ENCODE results near the gene ELP2. TPM values are rescaled to one million over a fixed set of nuclear protein-coding genes. Genes with fewer than 3 reads are reported as not detected.
"Not testable (repeated sequence)": the region's sequence is repeated elsewhere in the genome, so short reads cannot be mapped to it uniquely, and the experiment has no call there.

The ELP2 gene
- polyA plus RNA-seq, 1 donor from 2014 or later = 83.6 TPM

DNA sequence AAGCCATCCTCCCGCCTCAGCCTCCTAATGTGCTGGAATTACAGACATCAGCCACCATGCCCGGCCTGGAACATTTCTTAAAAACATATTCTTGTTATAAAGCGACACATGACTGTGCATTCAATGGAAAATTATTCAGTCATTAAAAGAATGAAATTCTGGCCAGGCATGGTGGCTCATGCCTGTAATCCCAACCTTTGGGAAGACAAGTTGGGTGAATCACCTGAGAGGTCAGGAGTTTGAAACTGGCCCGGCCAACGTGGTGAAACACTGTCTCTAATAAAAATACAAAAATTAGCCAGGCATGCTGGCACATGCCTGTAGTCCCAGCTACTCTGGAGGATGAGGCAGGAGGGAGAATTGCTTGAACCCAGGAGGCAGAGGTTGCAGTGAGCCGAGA lies 40.7 kb upstream of the ELP2 start:
- Histone ChIP-seq H2AFZ (ENCODE audit: low read depth, low read length) (no peak overlapping the region), H3F3A (ENCODE audit: insufficient read depth, low read length, poor library complexity, severe bottlenecking) (no peaks in the 10 kb centered on the region), H3K36me3 (ENCODE audit: insufficient read depth, low read length) (no peaks in the 10 kb centered on the region), H3K27me3 (ENCODE audit: insufficient read depth, low read depth, low read length) (no peaks in the 10 kb centered on the region), H4K20me1 (ENCODE audit: insufficient read depth) (no peaks in the 10 kb centered on the region), H3K27ac (ENCODE audit: low read length) (no peak overlapping the region), H3K9me2 (ENCODE audit: insufficient read depth, low read length) (no peaks in the 10 kb centered on the region), H3K4me2 (ENCODE audit: low read length) (no peak overlapping the region), H3K9me3 (ENCODE audit: low read length) (no peaks in the 10 kb centered on the region), H3K4me3 (ENCODE audit: low read length) (no peak overlapping the region), H3K9ac (ENCODE audit: low read length) (no peak overlapping the region), H3K79me2 (replicated peaks; ENCODE audit: insufficient read depth, low read length) (no peaks in the 10 kb centered on the region)
- no peak for TF ChIP-seq RAD21 (conservative IDR thresholded peaks at IDR 0.05)
- no peak for TF ChIP-seq TAF1 (IDR thresholded peaks at IDR 0.05; ENCODE audit: low read depth)
- TF ChIP-seq EP300 (conservative IDR thresholded peaks at IDR 0.05; ENCODE audit: poor library complexity, severe bottlenecking) = no peak
- TF ChIP-seq MXI1 (conservative IDR thresholded peaks at IDR 0.05; ENCODE audit: poor library complexity, severe bottlenecking) = no peak
- no peak for TF ChIP-seq EZH2 (IDR thresholded peaks at IDR 0.05; ENCODE audit: borderline replicate concordance, insufficient read depth, low read length, poor library complexity, severe bottlenecking)
- TF ChIP-seq, protein P1, sequence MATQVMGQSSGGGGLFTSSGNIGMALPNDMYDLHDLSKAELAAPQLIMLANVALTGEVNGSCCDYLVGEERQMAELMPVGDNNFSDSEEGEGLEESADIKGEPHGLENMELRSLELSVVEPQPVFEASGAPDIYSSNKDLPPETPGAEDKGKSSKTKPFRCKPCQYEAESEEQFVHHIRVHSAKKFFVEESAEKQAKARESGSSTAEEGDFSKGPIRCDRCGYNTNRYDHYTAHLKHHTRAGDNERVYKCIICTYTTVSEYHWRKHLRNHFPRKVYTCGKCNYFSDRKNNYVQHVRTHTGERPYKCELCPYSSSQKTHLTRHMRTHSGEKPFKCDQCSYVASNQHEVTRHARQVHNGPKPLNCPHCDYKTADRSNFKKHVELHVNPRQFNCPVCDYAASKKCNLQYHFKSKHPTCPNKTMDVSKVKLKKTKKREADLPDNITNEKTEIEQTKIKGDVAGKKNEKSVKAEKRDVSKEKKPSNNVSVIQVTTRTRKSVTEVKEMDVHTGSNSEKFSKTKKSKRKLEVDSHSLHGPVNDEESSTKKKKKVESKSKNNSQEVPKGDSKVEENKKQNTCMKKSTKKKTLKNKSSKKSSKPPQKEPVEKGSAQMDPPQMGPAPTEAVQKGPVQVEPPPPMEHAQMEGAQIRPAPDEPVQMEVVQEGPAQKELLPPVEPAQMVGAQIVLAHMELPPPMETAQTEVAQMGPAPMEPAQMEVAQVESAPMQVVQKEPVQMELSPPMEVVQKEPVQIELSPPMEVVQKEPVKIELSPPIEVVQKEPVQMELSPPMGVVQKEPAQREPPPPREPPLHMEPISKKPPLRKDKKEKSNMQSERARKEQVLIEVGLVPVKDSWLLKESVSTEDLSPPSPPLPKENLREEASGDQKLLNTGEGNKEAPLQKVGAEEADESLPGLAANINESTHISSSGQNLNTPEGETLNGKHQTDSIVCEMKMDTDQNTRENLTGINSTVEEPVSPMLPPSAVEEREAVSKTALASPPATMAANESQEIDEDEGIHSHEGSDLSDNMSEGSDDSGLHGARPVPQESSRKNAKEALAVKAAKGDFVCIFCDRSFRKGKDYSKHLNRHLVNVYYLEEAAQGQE (IDR thresholded peaks at IDR 0.05; ENCODE audit: borderline replicate concordance) = no peak
- no peak for TF ChIP-seq POLR2AphosphoS5 (IDR thresholded peaks at IDR 0.05)
- TF ChIP-seq, protein P2, sequence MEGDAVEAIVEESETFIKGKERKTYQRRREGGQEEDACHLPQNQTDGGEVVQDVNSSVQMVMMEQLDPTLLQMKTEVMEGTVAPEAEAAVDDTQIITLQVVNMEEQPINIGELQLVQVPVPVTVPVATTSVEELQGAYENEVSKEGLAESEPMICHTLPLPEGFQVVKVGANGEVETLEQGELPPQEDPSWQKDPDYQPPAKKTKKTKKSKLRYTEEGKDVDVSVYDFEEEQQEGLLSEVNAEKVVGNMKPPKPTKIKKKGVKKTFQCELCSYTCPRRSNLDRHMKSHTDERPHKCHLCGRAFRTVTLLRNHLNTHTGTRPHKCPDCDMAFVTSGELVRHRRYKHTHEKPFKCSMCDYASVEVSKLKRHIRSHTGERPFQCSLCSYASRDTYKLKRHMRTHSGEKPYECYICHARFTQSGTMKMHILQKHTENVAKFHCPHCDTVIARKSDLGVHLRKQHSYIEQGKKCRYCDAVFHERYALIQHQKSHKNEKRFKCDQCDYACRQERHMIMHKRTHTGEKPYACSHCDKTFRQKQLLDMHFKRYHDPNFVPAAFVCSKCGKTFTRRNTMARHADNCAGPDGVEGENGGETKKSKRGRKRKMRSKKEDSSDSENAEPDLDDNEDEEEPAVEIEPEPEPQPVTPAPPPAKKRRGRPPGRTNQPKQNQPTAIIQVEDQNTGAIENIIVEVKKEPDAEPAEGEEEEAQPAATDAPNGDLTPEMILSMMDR (IDR thresholded peaks at IDR 0.05; ENCODE audit: poor library complexity, severe bottlenecking) = no peak
- no peak for TF ChIP-seq SMC3 (conservative IDR thresholded peaks at IDR 0.05; ENCODE audit: poor library complexity)

DNA sequence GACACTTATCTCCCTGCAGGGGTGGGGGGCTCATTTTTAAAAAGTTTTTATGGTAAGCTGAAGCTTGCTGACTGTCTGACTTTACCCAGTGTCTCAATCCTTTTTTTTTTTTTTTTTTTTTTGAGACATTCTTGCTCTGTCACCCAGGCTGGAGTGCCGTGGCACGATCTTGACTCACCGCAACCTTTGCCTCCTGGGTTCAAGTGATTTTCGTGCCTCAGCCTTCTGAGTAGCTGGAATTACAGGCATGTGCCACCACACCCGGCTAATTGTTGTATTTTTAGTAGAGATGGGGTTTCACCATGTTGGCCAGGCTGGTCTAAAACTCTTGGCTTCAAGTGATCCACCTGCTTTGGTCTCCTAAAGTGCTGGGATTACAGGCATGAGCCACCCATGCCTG lies 37.6 kb upstream of the ELP2 start:
- H3K9me3 ChIP-seq (ENCODE audit: low read length); H3K9ac ChIP-seq (ENCODE audit: low read length); H3K36me3 ChIP-seq (ENCODE audit: insufficient read depth, low read length); H3K79me2 ChIP-seq (replicated peaks; ENCODE audit: insufficient read depth, low read length); H3K4me2 ChIP-seq (ENCODE audit: low read length); H4K20me1 ChIP-seq (ENCODE audit: insufficient read depth); H3K4me3 ChIP-seq (ENCODE audit: low read length); H3K27ac ChIP-seq (ENCODE audit: low read length); H3K9me2 ChIP-seq (ENCODE audit: insufficient read depth, low read length); H3K27me3 ChIP-seq (ENCODE audit: insufficient read depth, low read depth, low read length); H3F3A ChIP-seq (ENCODE audit: insufficient read depth, low read length, poor library complexity, severe bottlenecking); H2AFZ ChIP-seq (ENCODE audit: low read depth, low read length): not testable (repeated sequence)

DNA sequence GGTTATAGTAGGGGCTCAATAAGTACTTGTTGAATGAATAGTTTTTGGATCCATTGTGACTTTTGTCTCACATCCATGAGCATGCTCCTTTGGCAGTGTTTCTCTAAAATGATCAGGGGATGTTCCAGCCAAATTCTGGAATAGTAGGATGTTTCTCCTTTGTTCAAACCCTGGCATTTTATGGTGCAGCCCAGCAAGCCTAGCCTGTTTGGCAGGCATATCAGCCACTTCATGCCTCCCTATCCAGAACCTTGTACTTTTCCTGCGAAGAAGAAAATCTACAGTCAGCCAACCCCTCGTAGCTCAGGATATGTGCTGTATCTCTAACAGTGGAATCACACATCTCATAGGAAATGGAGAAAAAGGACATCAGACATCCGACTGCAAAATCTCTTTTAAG lies 35.3 kb upstream of the ELP2 start:
- no peak overlapping the region for H3K9ac ChIP-seq (ENCODE audit: low read length)
- H3K9me3 ChIP-seq (ENCODE audit: low read length) = no peaks in the 10 kb centered on the region
- H2AFZ ChIP-seq (ENCODE audit: low read depth, low read length) = no peak overlapping the region
- H3K4me2 ChIP-seq (ENCODE audit: low read length) = no peak overlapping the region
- H3K79me2 ChIP-seq (replicated peaks; ENCODE audit: insufficient read depth, low read length) = no peaks in the 10 kb centered on the region
- no peaks in the 10 kb centered on the region for H4K20me1 ChIP-seq (ENCODE audit: insufficient read depth)
- no peaks in the 10 kb centered on the region for H3F3A ChIP-seq (ENCODE audit: insufficient read depth, low read length, poor library complexity, severe bottlenecking)
- no peaks in the 10 kb centered on the region for H3K9me2 ChIP-seq (ENCODE audit: insufficient read depth, low read length)
- TF ChIP-seq, protein P2 (IDR thresholded peaks at IDR 0.05; ENCODE audit: poor library complexity, severe bottlenecking) = no peak
- H3K36me3 ChIP-seq (ENCODE audit: insufficient read depth, low read length) = no peaks in the 10 kb centered on the region
- H3K27ac ChIP-seq (ENCODE audit: low read length) = no peak overlapping the region
- H3K4me3 ChIP-seq (ENCODE audit: low read length) = no peak overlapping the region
- no peaks in the 10 kb centered on the region for H3K27me3 ChIP-seq (ENCODE audit: insufficient read depth, low read depth, low read length)

All from neural cell (in vitro differentiated cells).